HCT116 (cell line): Measurements from ENCODE around the gene CACNA1S.

ENCODE experiments used
- ELF1 ChIP-seq: IDR thresholded peaks from 2 replicates; pipeline ENCODE4 v1.6.1; 2012; ENCODE audit warnings: low read depth, borderline replicate concordance
- EZH2 ChIP-seq: fragments of 200-600 bp; sonication (generic); IDR thresholded peaks from 2 replicates; pipeline ENCODE4 v1.6.1; 2017; ENCODE audit warnings: antibody characterized with exemption, mixed run types
- POLR2A ChIP-seq: IDR thresholded peaks from 2 replicates; pipeline ENCODE4 v1.7.0; 2011; ENCODE audit warnings: borderline replicate concordance; ENCODE audit not compliant: insufficient read depth, insufficient read length; ENCODE audit errors: extremely low read depth
- RAD21 ChIP-seq: IDR thresholded peaks from 2 replicates; pipeline ENCODE4 v1.6.1; 2012; ENCODE audit warnings: low read depth, mild to moderate bottlenecking
- SIN3A ChIP-seq: IDR thresholded peaks from 2 replicates; pipeline ENCODE4 v1.6.1; 2012; ENCODE audit warnings: low read depth
- SP1 ChIP-seq: IDR thresholded peaks from 2 replicates; pipeline ENCODE4 v1.6.1; 2012; ENCODE audit warnings: low read depth
- SRF ChIP-seq: IDR thresholded peaks from 2 replicates; pipeline ENCODE4 v1.6.1; 2012; ENCODE audit warnings: low read depth
- YY1 ChIP-seq: IDR thresholded peaks from 2 replicates; pipeline ENCODE4 v1.6.1; 2011; ENCODE audit warnings: low read length, low read depth, moderate library complexity, mild to moderate bottlenecking; ENCODE audit not compliant: insufficient replicate concordance; ENCODE audit errors: extremely low read depth
- ZNF274 ChIP-seq: fragments of 200-500 bp; sonication (Bioruptor generic); IDR thresholded peaks from 2 replicates; pipeline ENCODE4 v1.6.1; 2014; ENCODE audit warnings: mild to moderate bottlenecking, low read depth, low read length, inconsistent platforms
- TF ChIP-seq, protein P1 (sequence below), 3 experiments: fragments of 200-600 bp in 1 of 3; sonication (generic) in 1 of 3; IDR thresholded peaks in 2 of 3; conservative IDR thresholded peaks in 1 of 3; 2 replicates each; pipeline ENCODE4 v1.5.1; 2012 to 2017; ENCODE audit warnings: low read depth in 2 of 3, low read length in 2 of 3, antibody characterized with exemption in 1 of 3, borderline replicate concordance in 1 of 3, control low read depth in 1 of 3, mild to moderate bottlenecking in 1 of 3, mixed read lengths in 1 of 3, mixed run types in 1 of 3, moderate library complexity in 1 of 3; ENCODE audit not compliant: insufficient read depth in 1 of 3
- TF ChIP-seq, protein P2 (sequence below): IDR thresholded peaks from 2 replicates; pipeline ENCODE4 v1.6.1; 2012; ENCODE audit warnings: low read depth
- TF ChIP-seq, protein P3 (sequence below): IDR thresholded peaks from 2 replicates; pipeline ENCODE4 v1.6.1; 2011; ENCODE audit warnings: mild to moderate bottlenecking, low read length, moderate library complexity; ENCODE audit not compliant: insufficient replicate concordance; ENCODE audit errors: extremely low read depth
- TF ChIP-seq, protein P4 (sequence below): IDR thresholded peaks from 2 replicates; pipeline ENCODE4 v1.6.1; 2012

DNA sequence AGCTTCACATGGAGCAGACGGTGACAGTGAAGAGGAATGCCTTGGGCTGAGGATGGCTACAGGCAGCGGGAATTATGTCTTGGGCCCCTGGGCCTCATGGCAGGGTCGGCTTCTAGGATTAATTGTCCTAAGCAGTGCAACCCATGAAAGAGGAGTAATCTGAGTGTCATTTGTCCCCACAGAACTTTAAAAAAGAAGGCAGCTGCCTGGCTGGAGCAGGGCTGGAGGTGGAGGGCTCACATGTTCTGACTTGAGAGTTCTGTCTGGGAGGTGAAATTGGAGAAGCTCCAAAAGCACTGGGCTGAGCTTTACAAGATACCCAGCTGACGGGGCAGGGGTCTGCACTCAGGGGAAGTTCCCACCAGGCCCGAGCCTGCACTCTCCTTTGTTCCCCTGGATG lies 22.6 kb downstream of the CACNA1S start:
- TF ChIP-seq, protein P1, sequence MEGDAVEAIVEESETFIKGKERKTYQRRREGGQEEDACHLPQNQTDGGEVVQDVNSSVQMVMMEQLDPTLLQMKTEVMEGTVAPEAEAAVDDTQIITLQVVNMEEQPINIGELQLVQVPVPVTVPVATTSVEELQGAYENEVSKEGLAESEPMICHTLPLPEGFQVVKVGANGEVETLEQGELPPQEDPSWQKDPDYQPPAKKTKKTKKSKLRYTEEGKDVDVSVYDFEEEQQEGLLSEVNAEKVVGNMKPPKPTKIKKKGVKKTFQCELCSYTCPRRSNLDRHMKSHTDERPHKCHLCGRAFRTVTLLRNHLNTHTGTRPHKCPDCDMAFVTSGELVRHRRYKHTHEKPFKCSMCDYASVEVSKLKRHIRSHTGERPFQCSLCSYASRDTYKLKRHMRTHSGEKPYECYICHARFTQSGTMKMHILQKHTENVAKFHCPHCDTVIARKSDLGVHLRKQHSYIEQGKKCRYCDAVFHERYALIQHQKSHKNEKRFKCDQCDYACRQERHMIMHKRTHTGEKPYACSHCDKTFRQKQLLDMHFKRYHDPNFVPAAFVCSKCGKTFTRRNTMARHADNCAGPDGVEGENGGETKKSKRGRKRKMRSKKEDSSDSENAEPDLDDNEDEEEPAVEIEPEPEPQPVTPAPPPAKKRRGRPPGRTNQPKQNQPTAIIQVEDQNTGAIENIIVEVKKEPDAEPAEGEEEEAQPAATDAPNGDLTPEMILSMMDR (IDR thresholded peaks at IDR 0.05 in 2 of 3, conservative IDR thresholded peaks at IDR 0.05 in 1 of 3; ENCODE audit: borderline replicate concordance in 1 of 3, insufficient read depth in 1 of 3, low read depth in 2 of 3, low read length in 2 of 3), result no peak
- no peak for TF ChIP-seq ZNF274
- no peak for TF ChIP-seq YY1
- no peak for TF ChIP-seq RAD21
- TF ChIP-seq, protein P2, sequence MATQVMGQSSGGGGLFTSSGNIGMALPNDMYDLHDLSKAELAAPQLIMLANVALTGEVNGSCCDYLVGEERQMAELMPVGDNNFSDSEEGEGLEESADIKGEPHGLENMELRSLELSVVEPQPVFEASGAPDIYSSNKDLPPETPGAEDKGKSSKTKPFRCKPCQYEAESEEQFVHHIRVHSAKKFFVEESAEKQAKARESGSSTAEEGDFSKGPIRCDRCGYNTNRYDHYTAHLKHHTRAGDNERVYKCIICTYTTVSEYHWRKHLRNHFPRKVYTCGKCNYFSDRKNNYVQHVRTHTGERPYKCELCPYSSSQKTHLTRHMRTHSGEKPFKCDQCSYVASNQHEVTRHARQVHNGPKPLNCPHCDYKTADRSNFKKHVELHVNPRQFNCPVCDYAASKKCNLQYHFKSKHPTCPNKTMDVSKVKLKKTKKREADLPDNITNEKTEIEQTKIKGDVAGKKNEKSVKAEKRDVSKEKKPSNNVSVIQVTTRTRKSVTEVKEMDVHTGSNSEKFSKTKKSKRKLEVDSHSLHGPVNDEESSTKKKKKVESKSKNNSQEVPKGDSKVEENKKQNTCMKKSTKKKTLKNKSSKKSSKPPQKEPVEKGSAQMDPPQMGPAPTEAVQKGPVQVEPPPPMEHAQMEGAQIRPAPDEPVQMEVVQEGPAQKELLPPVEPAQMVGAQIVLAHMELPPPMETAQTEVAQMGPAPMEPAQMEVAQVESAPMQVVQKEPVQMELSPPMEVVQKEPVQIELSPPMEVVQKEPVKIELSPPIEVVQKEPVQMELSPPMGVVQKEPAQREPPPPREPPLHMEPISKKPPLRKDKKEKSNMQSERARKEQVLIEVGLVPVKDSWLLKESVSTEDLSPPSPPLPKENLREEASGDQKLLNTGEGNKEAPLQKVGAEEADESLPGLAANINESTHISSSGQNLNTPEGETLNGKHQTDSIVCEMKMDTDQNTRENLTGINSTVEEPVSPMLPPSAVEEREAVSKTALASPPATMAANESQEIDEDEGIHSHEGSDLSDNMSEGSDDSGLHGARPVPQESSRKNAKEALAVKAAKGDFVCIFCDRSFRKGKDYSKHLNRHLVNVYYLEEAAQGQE, result no peak
- TF ChIP-seq EZH2, result no peak
- TF ChIP-seq, protein P3, sequence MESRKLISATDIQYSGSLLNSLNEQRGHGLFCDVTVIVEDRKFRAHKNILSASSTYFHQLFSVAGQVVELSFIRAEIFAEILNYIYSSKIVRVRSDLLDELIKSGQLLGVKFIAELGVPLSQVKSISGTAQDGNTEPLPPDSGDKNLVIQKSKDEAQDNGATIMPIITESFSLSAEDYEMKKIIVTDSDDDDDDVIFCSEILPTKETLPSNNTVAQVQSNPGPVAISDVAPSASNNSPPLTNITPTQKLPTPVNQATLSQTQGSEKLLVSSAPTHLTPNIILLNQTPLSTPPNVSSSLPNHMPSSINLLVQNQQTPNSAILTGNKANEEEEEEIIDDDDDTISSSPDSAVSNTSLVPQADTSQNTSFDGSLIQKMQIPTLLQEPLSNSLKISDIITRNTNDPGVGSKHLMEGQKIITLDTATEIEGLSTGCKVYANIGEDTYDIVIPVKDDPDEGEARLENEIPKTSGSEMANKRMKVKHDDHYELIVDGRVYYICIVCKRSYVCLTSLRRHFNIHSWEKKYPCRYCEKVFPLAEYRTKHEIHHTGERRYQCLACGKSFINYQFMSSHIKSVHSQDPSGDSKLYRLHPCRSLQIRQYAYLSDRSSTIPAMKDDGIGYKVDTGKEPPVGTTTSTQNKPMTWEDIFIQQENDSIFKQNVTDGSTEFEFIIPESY, result no peak
- TF ChIP-seq POLR2A, result no peak
- no peak for TF ChIP-seq SRF
- TF ChIP-seq ELF1, result no peak
- TF ChIP-seq SP1, result no peak
- TF ChIP-seq SIN3A, result no peak
- TF ChIP-seq, protein P4, sequence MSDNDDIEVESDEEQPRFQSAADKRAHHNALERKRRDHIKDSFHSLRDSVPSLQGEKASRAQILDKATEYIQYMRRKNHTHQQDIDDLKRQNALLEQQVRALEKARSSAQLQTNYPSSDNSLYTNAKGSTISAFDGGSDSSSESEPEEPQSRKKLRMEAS, result no peak
